IMR-90 (cell line): ENCODE measurements around the gene ITPKB. TPM values are rescaled to one million over a fixed set of nuclear protein-coding genes. Genes with fewer than 3 reads are reported as not detected.

Experiments
- ATAC-seq: fragments of 200-7000 bp; cut with Tn5 transposase; 2 replicates; pipeline ENCODE4 v1.9.1; 2020; ENCODE audit warnings: low read depth, mild to moderate bottlenecking, moderate library complexity
- BruUV-seq: library from RNA; stranded (reverse); fragments of 400-500 nt; replicated peaks from 2 replicates; lab custom pipeline; 2021; lab: Mats Ljungman, UMichigan
- CTCF ChIA-PET: fragments of 300-600 bp; formaldehyde crosslinking; extraction: SDS; loops from one replicate; lab custom pipeline; 2021; ENCODE audit warnings: antibody characterized with exemption; lab: Yijun Ruan, JAX
- POLR2A ChIA-PET: fragments of 300-600 bp; sonication (Branson Sonifier 250); formaldehyde crosslinking; loops from one replicate; lab custom pipeline; 2022; ENCODE audit warnings: antibody characterized with exemption; ENCODE audit not compliant: unreplicated experiment; lab: Charles Lee
- DNase-seq: peaks from one replicate; pipeline ENCODE4 v3.0.0; 2013
- H2AFZ ChIP-seq: replicated peaks from 2 replicates; pipeline ENCODE3; 2013; ENCODE audit warnings: low read length, mild to moderate bottlenecking; ENCODE audit not compliant: poor library complexity
- H2AK5ac ChIP-seq: 2 replicates; pipeline ENCODE4 v1.6.1; 2013; ENCODE audit warnings: low read depth, low read length, inconsistent platforms
- H2AK9ac ChIP-seq: replicated peaks from 2 replicates; pipeline ENCODE3; 2013; ENCODE audit warnings: mild to moderate bottlenecking, low read depth, low read length, moderate library complexity; ENCODE audit not compliant: poor library complexity
- H2BK120ac ChIP-seq: 2 replicates; pipeline ENCODE4 v1.6.1; 2013; ENCODE audit warnings: low read depth, low read length, inconsistent platforms
- H2BK15ac ChIP-seq: 3 replicates; pipeline ENCODE4 v1.6.1; 2013; ENCODE audit warnings: low read depth, low read length, inconsistent platforms
- H2BK20ac ChIP-seq: 2 replicates; pipeline ENCODE4 v1.6.1; 2013; ENCODE audit warnings: low read depth, mild to moderate bottlenecking, inconsistent platforms, low read length, moderate library complexity
- H2BK5ac ChIP-seq: 2 replicates; pipeline ENCODE4 v1.6.1; 2013; ENCODE audit warnings: mild to moderate bottlenecking, low read depth, low read length, inconsistent platforms; ENCODE audit not compliant: poor library complexity, severe bottlenecking
- H3K14ac ChIP-seq: replicated peaks from 2 replicates; pipeline ENCODE4 v1.6.1; 2013; ENCODE audit warnings: low read depth, low read length, inconsistent platforms
- H3K18ac ChIP-seq: 2 replicates; pipeline ENCODE4 v1.6.1; 2013; ENCODE audit warnings: low read depth, low read length, control low read depth
- H3K23ac ChIP-seq: 2 replicates; pipeline ENCODE4 v1.6.1; 2013; ENCODE audit warnings: low read depth, low read length, inconsistent platforms
- H3K27ac ChIP-seq: 2 replicates; pipeline ENCODE4 v1.5.1; 2013; ENCODE audit warnings: mild to moderate bottlenecking, control low read depth, low read length; ENCODE audit not compliant: insufficient read depth
- H3K27me3 ChIP-seq: 2 replicates; pipeline ENCODE4 v1.6.1; 2013; ENCODE audit warnings: low read length; ENCODE audit not compliant: control insufficient read depth, insufficient read depth
- H3K36me3 ChIP-seq: 2 replicates; pipeline ENCODE4 v1.6.1; 2013; ENCODE audit warnings: low read length, mixed read lengths; ENCODE audit not compliant: control insufficient read depth, insufficient read depth
- H3K4ac ChIP-seq: 2 replicates; pipeline ENCODE4 v1.6.1; 2013; ENCODE audit warnings: low read depth, low read length, inconsistent platforms
- H3K4me1 ChIP-seq: 2 replicates; pipeline ENCODE4 v1.6.1; 2013; ENCODE audit warnings: low read length, mixed read lengths; ENCODE audit not compliant: control insufficient read depth, insufficient read depth
- H3K4me2 ChIP-seq: 2 replicates; pipeline ENCODE4 v1.6.1; 2013; ENCODE audit warnings: low read depth, mild to moderate bottlenecking, control low read depth, low read length, moderate library complexity
- H3K4me3 ChIP-seq: 2 replicates; pipeline ENCODE4 v1.5.1; 2013; ENCODE audit warnings: low read depth, mild to moderate bottlenecking, control low read depth, low read length, moderate library complexity; ENCODE audit not compliant: insufficient read depth
- H3K56ac ChIP-seq: 2 replicates; pipeline ENCODE4 v1.6.1; 2013; ENCODE audit warnings: low read length, inconsistent platforms; ENCODE audit not compliant: insufficient read depth; ENCODE audit errors: extremely low read depth
- H3K79me1 ChIP-seq, 2 experiments: 2 replicates each; pipeline ENCODE4 v1.6.1; 2013; ENCODE audit warnings: low read length in 2 of 2, inconsistent platforms in 1 of 2, low read depth in 1 of 2
- H3K9ac ChIP-seq: 2 replicates; pipeline ENCODE4 v1.6.1; 2013; ENCODE audit warnings: low read depth, low read length, control low read depth
- H3K9me1 ChIP-seq: 2 replicates; pipeline ENCODE4 v1.6.1; 2013; ENCODE audit warnings: low read length, inconsistent platforms; ENCODE audit not compliant: insufficient read depth
- H3K9me3 ChIP-seq: 2 replicates; pipeline ENCODE4 v1.6.1; 2013; ENCODE audit warnings: low read length; ENCODE audit not compliant: control insufficient read depth, insufficient read depth
- H4K20me1 ChIP-seq: 2 replicates; pipeline ENCODE4 v1.6.1; 2013; ENCODE audit warnings: low read length, inconsistent platforms; ENCODE audit not compliant: insufficient read depth
- H4K5ac ChIP-seq: 2 replicates; pipeline ENCODE4 v1.6.1; 2013; ENCODE audit warnings: mild to moderate bottlenecking, low read depth, low read length, control low read depth
- H4K8ac ChIP-seq, 2 experiments: 2 replicates each; pipeline ENCODE4 v1.6.1; 2013; ENCODE audit warnings: low read depth in 2 of 2, low read length in 2 of 2, control low read depth in 1 of 2, inconsistent platforms in 1 of 2
- H4K91ac ChIP-seq: 2 replicates; pipeline ENCODE4 v1.6.1; 2013; ENCODE audit warnings: low read depth, low read length, inconsistent platforms; ENCODE audit not compliant: insufficient read depth
- CEBPB ChIP-seq: IDR thresholded peaks from 2 replicates; pipeline ENCODE4 v1.6.1; 2012; ENCODE audit warnings: low read depth, low read length, improper control_type of control experiment
- FOS ChIP-seq: fragments of 150-350 bp; IDR thresholded peaks from 2 replicates; pipeline ENCODE4 v1.6.1; 2016; ENCODE audit warnings: low read depth, low read length
- MAZ ChIP-seq: IDR thresholded peaks from 2 replicates; pipeline ENCODE4 v1.6.1; 2012; ENCODE audit warnings: low read depth, mild to moderate bottlenecking, low read length, improper control_type of control experiment, moderate library complexity, borderline replicate concordance
- WGBS, 2 experiments: methylation state at CpG; one replicate each; pipeline versions ENCODE4 v1.1.5 to v1.1.7; 2013; ENCODE audit warnings: missing lambda C conversion rate in 2 of 2; ENCODE audit not compliant: insufficient read length in 1 of 2; ENCODE audit errors: extremely low coverage in 2 of 2; 5-methylcytosine and 5-hydroxymethylcytosine counted together
- dilution Hi-C: fragments of 300-500 bp; cut with HindIII; formaldehyde crosslinking; loops from one replicate; pipeline ENCODE4 v1.14.3; 2018; ENCODE audit warnings: low sequenced_read_pairs; ENCODE audit not compliant: unreplicated experiment
- in situ Hi-C: fragments of 300-500 bp; cut with MboI; formaldehyde crosslinking; loops from 3 replicates; pipeline ENCODE4 v1.14.3; 2019; ENCODE audit warnings: low sequenced_read_pairs, inconsistent platforms, mixed read lengths
- intact Hi-C: fragments of 100-400 bp; cut with micrococcal nuclease; formaldehyde crosslinking; loops from 2 replicates; pipeline ENCODE4 v1.10.0; 2022
- polyA plus RNA-seq, 3 experiments: library from polyadenylated mRNA; depleted of rRNA; stranded (reverse); fragments of >200 nt; gene quantifications; 2 replicates each; pipeline ENCODE4 v1.2.3, GENCODE V29; 2012; ENCODE audit warnings: low replicate concordance in 1 of 3
- total RNA-seq: library from RNA; depleted of rRNA; stranded (reverse); fragments of >200 nt; gene quantifications from 2 replicates; pipeline ENCODE4 v1.2.3, GENCODE V29; 2012

ITPKB gene
- total and polyA plus RNA-seq, 2 of the 4 experiments (the other 2 are of a cell fraction) = 0.72 to 1.4 TPM

DNA sequence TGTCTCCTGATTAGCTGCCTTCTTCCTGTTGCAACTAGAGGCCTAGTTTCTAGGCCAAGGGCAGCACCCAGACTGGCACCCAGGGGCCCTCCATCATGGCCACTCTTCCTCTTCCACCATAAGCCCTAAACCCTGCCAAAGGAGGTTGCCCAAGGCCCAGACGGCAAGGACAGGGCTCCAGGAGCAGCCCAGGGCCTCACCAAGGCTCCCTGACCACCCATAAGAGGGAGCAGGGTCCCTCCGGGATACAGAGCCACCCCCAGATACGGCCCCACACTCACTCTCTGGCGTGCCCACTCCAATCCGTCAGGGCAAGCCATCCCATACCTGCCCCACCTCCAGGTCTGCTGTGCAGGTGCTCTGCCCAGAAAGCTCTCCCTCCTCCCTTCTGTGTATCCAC lies 79.9 kb downstream of the ITPKB start:
- H4K20me1 ChIP-seq = peaks cover 2% of the 10 kb centered on the region
- no peak overlapping the region for H3K27ac ChIP-seq
- no peak for ATAC-seq
- ChIA-PET CTCF (no interaction called here), POLR2A (no interaction called here)
- H3K14ac ChIP-seq = no peak overlapping the region
- no peak overlapping the region for H4K5ac ChIP-seq
- H2BK15ac ChIP-seq = no peak overlapping the region
- H4K8ac ChIP-seq = no peak overlapping the region
- no peak overlapping the region for H3K9ac ChIP-seq
- no peaks in the 10 kb centered on the region for H3K27me3 ChIP-seq
- H3K4ac ChIP-seq = no peak overlapping the region
- H3K56ac ChIP-seq = no peak overlapping the region
- peaks cover 34% of the 10 kb centered on the region for H3K4me1 ChIP-seq
- dilution Hi-C loops (no loop called here), in situ Hi-C loops (no loop called here), intact Hi-C loops (no loop called here)
- H2BK20ac ChIP-seq = no peak overlapping the region
- H2BK5ac ChIP-seq = no peak overlapping the region
- H3K36me3 ChIP-seq = no peaks in the 10 kb centered on the region
- H3K4me3 ChIP-seq = no peak overlapping the region
- 0 out of 2 replicates have a peak overlapping the region, but pooled peaks have one; percentile 5 for H4K91ac ChIP-seq
- H3K9me3 ChIP-seq = no peaks in the 10 kb centered on the region
- H3K18ac ChIP-seq = no peak overlapping the region
- no peak for TF ChIP-seq FOS
- no peak for TF ChIP-seq CEBPB
- no peak for TF ChIP-seq MAZ
- H3K23ac ChIP-seq = no peak overlapping the region
- DNase-seq = no peak
- H3K9me1 ChIP-seq = peaks cover 32% of the 10 kb centered on the region
- peaks cover 0 to 8% of the 10 kb centered on the region in 2 experiments; a peak in 2 of 4 replicates for H3K79me1 ChIP-seq
- H2AK5ac ChIP-seq = peak overlapping the region; percentile 48; the same call in 1 of the 2 replicates
- BruUV-seq = no TSS peak
- no peak overlapping the region for H2AK9ac ChIP-seq
- WGBS, 2 experiments = no CpG with 5 or more reads among the region's 5 CpGs
- H3K4me2 ChIP-seq = no peak overlapping the region
- H2BK120ac ChIP-seq = no peak overlapping the region
- H2AFZ ChIP-seq = no peak overlapping the region
